ENCODE data around the gene HDHD5. TPM values are rescaled to one million over a fixed set of nuclear protein-coding genes. Genes with fewer than 3 reads are reported as not detected.

The HDHD5 gene
- total RNA-seq, 2 experiments from 2014 or later, result 11.0 to 11.6 TPM

GRCh38 chr22:17157714-17158113 lies 1.4 kb downstream of the HDHD5 start:
- Mint-ChIP-seq H3K4me3 (peak overlapping the region; percentile 82), H3K4me1 (ENCODE audit: low read depth) (peaks cover 45% of the 10 kb centered on the region), H3K36me3 (ENCODE audit: low read depth) (peaks cover 9% of the 10 kb centered on the region), H3K9me3 (no peaks in the 10 kb centered on the region), H3K27ac (peak overlapping the region; percentile 58), H3K27me3 (no peaks in the 10 kb centered on the region)
- Histone ChIP-seq H3K36me3 (ENCODE audit: insufficient read depth, low read length) (no peaks in the 10 kb centered on the region), H3K4me1 (ENCODE audit: insufficient read depth, low read length) (peaks cover 39% of the 10 kb centered on the region), H3K9me3 (ENCODE audit: control insufficient read depth in 1 of 2, insufficient read depth in 1 of 2, low read length in 2 of 2) (no peaks in the 10 kb centered on the region), H3K4me3 (ENCODE audit: low read length) (no peak overlapping the region), H3K27me3 (ENCODE audit: control insufficient read depth in 1 of 2, insufficient read depth in 2 of 2, low read length in 2 of 2) (no peaks in the 10 kb centered on the region), H3K27ac (ENCODE audit: low read depth in 1 of 2, low read length in 2 of 2) (no peak overlapping the region)
- intact Hi-C loops (cut with DNase I, micrococcal nuclease), result loop anchor here (2.0 to 5.0 kb wide), 3 partner anchors 40 to 470 kb away; partner anchors contain the start of gene ATP6V1E1 (in 1 of the 2)
- ChIA-PET CTCF (interaction anchor here (6.7 kb wide), 1 partner anchor 15 kb away, joined by 46 read pairs; no protein-coding TSS in a partner anchor), POLR2A (interaction anchor here (0.5 kb wide), 1 partner anchor 65 kb away, joined by 3 read pairs; no protein-coding TSS in a partner anchor)
- ATAC-seq (ENCODE audit: poor library complexity) (no peak), DNase-seq (no peak)
- TF ChIP-seq CTCF (IDR thresholded peaks at IDR 0.05), result no peak

- DNase-seq (no peak), ATAC-seq (ENCODE audit: poor library complexity) (no peak)
- no peaks in the 10 kb centered on the region for H3K9me3 ChIP-seq (ENCODE audit: control insufficient read depth in 1 of 2, insufficient read depth in 1 of 2, low read length in 2 of 2)
- peaks cover 4% of the 10 kb centered on the region for H3K36me3 ChIP-seq (ENCODE audit: insufficient read depth, low read length)
- no peak overlapping the region for H3K27ac ChIP-seq (ENCODE audit: low read depth in 1 of 2, low read length in 2 of 2)
- Mint-ChIP-seq H3K27ac (no peak overlapping the region), H3K9me3 (no peaks in the 10 kb centered on the region), H3K36me3 (ENCODE audit: low read depth) (peaks cover 18% of the 10 kb centered on the region), H3K4me3 (peak overlapping the region; percentile 51), H3K4me1 (ENCODE audit: low read depth) (peaks cover 55% of the 10 kb centered on the region), H3K27me3 (no peaks in the 10 kb centered on the region)
- TF ChIP-seq CTCF (IDR thresholded peaks at IDR 0.05), result no peak
- ChIA-PET CTCF (no interaction called here), POLR2A (no interaction called here)
- H3K4me3 ChIP-seq (ENCODE audit: low read length), result no peak overlapping the region
- no peaks in the 10 kb centered on the region for H3K27me3 ChIP-seq (ENCODE audit: control insufficient read depth in 1 of 2, insufficient read depth in 2 of 2, low read length in 2 of 2)
- intact Hi-C loops (cut with DNase I, micrococcal nuclease), result loop anchor here (5.0 kb wide), 2 partner anchors 39 to 471 kb away; partner anchors contain the start of gene ATP6V1E1 (in 1 of the 2)
- H3K4me1 ChIP-seq (ENCODE audit: insufficient read depth, low read length), result peaks cover 39% of the 10 kb centered on the region
These were observed 3.1 kb downstream of the HDHD5 start for GRCh38 chr22:17155941-17156340.

GRCh38 chr22:17152971-17153370 lies 6.1 kb downstream of the HDHD5 start:
- no peak overlapping the region for H3K4me3 Mint-ChIP-seq
- H3K9me3 Mint-ChIP-seq, result no peaks in the 10 kb centered on the region
- Histone ChIP-seq H3K27ac (ENCODE audit: low read depth in 1 of 2, low read length in 2 of 2) (no peak overlapping the region), H3K36me3 (ENCODE audit: insufficient read depth, low read length) (peaks cover 20% of the 10 kb centered on the region), H3K27me3 (ENCODE audit: control insufficient read depth in 1 of 2, insufficient read depth in 2 of 2, low read length in 2 of 2) (no peaks in the 10 kb centered on the region), H3K4me3 (ENCODE audit: low read length) (no peak overlapping the region), H3K9me3 (ENCODE audit: control insufficient read depth in 1 of 2, insufficient read depth in 1 of 2, low read length in 2 of 2) (no peaks in the 10 kb centered on the region), H3K4me1 (ENCODE audit: insufficient read depth, low read length) (peaks cover 18% of the 10 kb centered on the region)
- POLR2A ChIA-PET, result no interaction called here
- no peak for DNase-seq
- intact Hi-C loops (cut with DNase I, micrococcal nuclease), result no loop called here
- H3K27ac Mint-ChIP-seq, result no peak overlapping the region
- no peaks in the 10 kb centered on the region for H3K27me3 Mint-ChIP-seq
- CTCF ChIA-PET, result no interaction called here
- peaks cover 40% of the 10 kb centered on the region for H3K4me1 Mint-ChIP-seq (ENCODE audit: low read depth)
- TF ChIP-seq CTCF (IDR thresholded peaks at IDR 0.05), result no peak
- ATAC-seq (ENCODE audit: poor library complexity), result no peak
- H3K36me3 Mint-ChIP-seq (ENCODE audit: low read depth), result peaks cover 24% of the 10 kb centered on the region
